Measurements from ENCODE around the gene RNF180.

The RNF180 gene

GRCh38 chr5:64340293-64340692, 174.7 kb downstream of the RNF180 start:
- no peak for ATAC-seq
- no peak for TF ChIP-seq ZNF70 (CRISPR knock-in tag; IDR thresholded peaks at IDR 0.05)
- TF ChIP-seq CSDC2 (CRISPR knock-in tag; IDR thresholded peaks at IDR 0.05) = no peak
- TF ChIP-seq ZFP3 (CRISPR knock-in tag; IDR thresholded peaks at IDR 0.05) = no peak
- TF ChIP-seq GLIS3 (CRISPR knock-in tag; IDR thresholded peaks at IDR 0.05) = no peak
- TF ChIP-seq ESRRG (CRISPR knock-in tag; IDR thresholded peaks at IDR 0.05) = no peak
- no peak for TF ChIP-seq PPARA (CRISPR knock-in tag; IDR thresholded peaks at IDR 0.05; ENCODE audit: borderline replicate concordance)
- no peak for TF ChIP-seq ARNTL (CRISPR knock-in tag; IDR thresholded peaks at IDR 0.05; ENCODE audit: borderline replicate concordance, low read depth)
- TF ChIP-seq TCF4 (CRISPR knock-in tag; IDR thresholded peaks at IDR 0.05; ENCODE audit: borderline replicate concordance) = no peak
- TF ChIP-seq RARB (CRISPR knock-in tag; IDR thresholded peaks at IDR 0.05) = no peak
- no peak for TF ChIP-seq CREB5 (CRISPR knock-in tag; IDR thresholded peaks at IDR 0.05; ENCODE audit: low read depth)
- no peak for TF ChIP-seq ZNF565 (CRISPR knock-in tag; conservative IDR thresholded peaks at IDR 0.05; ENCODE audit: low read depth)
- no peak for TF ChIP-seq SNAI2 (CRISPR knock-in tag; IDR thresholded peaks at IDR 0.05)
- no peak for TF ChIP-seq ZNF8 (CRISPR knock-in tag; IDR thresholded peaks at IDR 0.05)

- ATAC-seq = no peak
- TF ChIP-seq BACH2 (CRISPR knock-in tag; IDR thresholded peaks at IDR 0.05; ENCODE audit: borderline replicate concordance) = no peak
- TF ChIP-seq CREB5 (CRISPR knock-in tag; IDR thresholded peaks at IDR 0.05; ENCODE audit: low read depth) = no peak
- no peak for TF ChIP-seq PPARA (CRISPR knock-in tag; IDR thresholded peaks at IDR 0.05; ENCODE audit: borderline replicate concordance)
- no peak for TF ChIP-seq POU6F1 (CRISPR knock-in tag; IDR thresholded peaks at IDR 0.05; ENCODE audit: borderline replicate concordance, low read depth)
- no peak for TF ChIP-seq ZFP30 (CRISPR knock-in tag; IDR thresholded peaks at IDR 0.05)
- TF ChIP-seq ZC3H10 (CRISPR knock-in tag; IDR thresholded peaks at IDR 0.05) = no peak
- TF ChIP-seq ZNF565 (CRISPR knock-in tag; conservative IDR thresholded peaks at IDR 0.05; ENCODE audit: low read depth) = no peak
- no peak for TF ChIP-seq ISL1 (CRISPR knock-in tag; IDR thresholded peaks at IDR 0.05)
- TF ChIP-seq TOX (CRISPR knock-in tag; IDR thresholded peaks at IDR 0.05; ENCODE audit: borderline replicate concordance) = no peak
- TF ChIP-seq ZFP3 (CRISPR knock-in tag; IDR thresholded peaks at IDR 0.05) = no peak
These were observed 175.7 kb downstream of the RNF180 start for GRCh38 chr5:64341340-64341739.

- TF ChIP-seq BACH2 (CRISPR knock-in tag; IDR thresholded peaks at IDR 0.05; ENCODE audit: borderline replicate concordance) (no peak), TSHZ2 (CRISPR knock-in tag; IDR thresholded peaks at IDR 0.05) (no peak)
- ATAC-seq = no peak
These were observed 178.9 kb downstream of the RNF180 start for GRCh38 chr5:64344501-64344900.

- no peak for ATAC-seq
- TF ChIP-seq SNAI2 (CRISPR knock-in tag; IDR thresholded peaks at IDR 0.05) (no peak), PPARA (CRISPR knock-in tag; IDR thresholded peaks at IDR 0.05; ENCODE audit: borderline replicate concordance) (no peak), OSR1 (CRISPR knock-in tag; IDR thresholded peaks at IDR 0.05) (no peak), TCF4 (CRISPR knock-in tag; IDR thresholded peaks at IDR 0.05; ENCODE audit: borderline replicate concordance) (no peak), POU6F1 (CRISPR knock-in tag; IDR thresholded peaks at IDR 0.05; ENCODE audit: borderline replicate concordance, low read depth) (no peak), RARB (CRISPR knock-in tag; IDR thresholded peaks at IDR 0.05) (no peak), BACH2 (CRISPR knock-in tag; IDR thresholded peaks at IDR 0.05; ENCODE audit: borderline replicate concordance) (no peak)
These were observed 181.7 kb downstream of the RNF180 start for GRCh38 chr5:64347309-64347708.
